Fibroblast of skin of back (primary cell): Measurements from ENCODE around the gene ARSG.
A peak's percentile ranks its signal among the peaks of the same experiment; 100 is the strongest.
"Not testable (repeated sequence)": the region's sequence is repeated elsewhere in the genome, so short reads cannot be mapped to it uniquely, and the experiment has no call there.

Source experiments
- DNase-seq: peaks from one replicate; pipeline ENCODE4 v3.0.0-alpha.2; 2013

Gene ARSG

DNA sequence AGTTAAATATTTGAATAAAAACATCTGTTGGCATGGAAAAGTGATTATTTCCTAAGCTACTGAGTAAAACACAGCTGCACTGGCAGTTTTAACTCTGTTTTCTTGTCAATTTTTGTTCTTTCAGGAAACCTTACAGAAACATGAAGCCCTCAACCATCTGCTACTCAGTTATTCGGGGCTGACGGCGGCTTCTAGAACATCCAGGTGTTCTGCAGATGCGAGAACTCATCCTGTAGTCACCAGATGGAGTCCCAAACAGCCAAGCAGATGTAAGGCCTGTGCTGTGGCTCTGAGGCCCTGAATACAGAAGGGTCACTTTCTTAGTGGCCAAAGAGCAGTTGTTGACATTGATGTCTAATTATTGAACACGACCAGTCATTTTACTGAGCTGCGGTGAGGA lies 15.5 kb downstream of the ARSG start:
- DNase-seq, result no peak

DNA sequence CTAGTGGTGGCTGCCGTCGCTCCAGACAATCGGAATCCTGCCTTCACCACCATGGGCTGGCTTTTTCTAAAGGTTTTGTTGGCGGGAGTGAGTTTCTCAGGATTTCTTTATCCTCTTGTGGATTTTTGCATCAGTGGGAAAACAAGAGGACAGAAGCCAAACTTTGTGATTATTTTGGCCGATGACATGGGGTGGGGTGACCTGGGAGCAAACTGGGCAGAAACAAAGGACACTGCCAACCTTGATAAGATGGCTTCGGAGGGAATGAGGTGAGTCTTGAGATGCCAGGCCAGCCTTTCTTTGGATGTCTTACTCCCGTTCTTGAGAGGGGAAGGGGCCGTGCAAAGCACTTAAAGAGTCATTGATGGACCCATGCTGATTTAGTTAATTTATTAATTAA lies 16.1 kb downstream of the ARSG start:
- no peak for DNase-seq

DNA sequence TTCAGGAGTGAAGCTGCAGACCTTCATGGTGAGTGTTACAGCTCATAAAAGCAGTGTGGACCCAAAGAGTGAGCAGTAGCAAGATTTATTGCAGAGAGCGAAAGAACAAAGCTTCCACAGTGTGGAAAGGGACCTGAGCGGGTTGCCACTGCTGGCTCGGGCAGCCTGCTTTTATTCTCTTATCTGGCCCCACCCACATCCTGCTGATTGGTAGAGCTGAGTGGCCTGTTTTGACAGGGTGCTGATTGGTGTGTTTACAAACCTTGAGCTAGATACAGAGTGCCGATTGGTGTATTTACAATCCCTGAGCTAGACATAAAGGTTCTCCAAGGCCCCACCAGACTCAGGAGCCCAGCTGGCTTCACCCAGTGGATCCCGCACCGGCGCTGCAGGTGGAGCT lies 17.2 kb downstream of the ARSG start:
- DNase-seq, result not testable (repeated sequence)

GRCh38 chr17:68309066-68309670 lies 17.9 kb downstream of the ARSG start:
- not testable (repeated sequence) for DNase-seq

DNA sequence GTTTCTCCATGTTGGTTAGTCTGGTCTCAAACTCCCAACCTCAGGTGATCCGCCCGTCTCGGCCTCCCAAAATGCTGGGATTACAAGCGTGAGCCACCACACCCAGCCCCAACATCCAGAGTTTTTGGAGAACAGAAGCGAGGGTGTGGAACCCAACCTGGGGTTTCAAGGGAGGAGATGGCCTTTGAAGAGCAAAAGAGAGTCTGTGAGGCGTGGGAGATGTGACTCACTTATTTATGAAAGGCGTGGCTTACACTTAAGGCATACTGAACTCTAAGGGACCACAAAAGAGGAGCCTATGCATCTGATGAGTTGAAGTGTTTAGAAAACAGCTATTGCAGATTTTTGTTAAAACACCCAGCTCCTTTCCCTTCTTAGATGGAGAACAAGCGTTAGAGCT lies 18.9 kb downstream of the ARSG start:
- DNase-seq, result no peak

DNA sequence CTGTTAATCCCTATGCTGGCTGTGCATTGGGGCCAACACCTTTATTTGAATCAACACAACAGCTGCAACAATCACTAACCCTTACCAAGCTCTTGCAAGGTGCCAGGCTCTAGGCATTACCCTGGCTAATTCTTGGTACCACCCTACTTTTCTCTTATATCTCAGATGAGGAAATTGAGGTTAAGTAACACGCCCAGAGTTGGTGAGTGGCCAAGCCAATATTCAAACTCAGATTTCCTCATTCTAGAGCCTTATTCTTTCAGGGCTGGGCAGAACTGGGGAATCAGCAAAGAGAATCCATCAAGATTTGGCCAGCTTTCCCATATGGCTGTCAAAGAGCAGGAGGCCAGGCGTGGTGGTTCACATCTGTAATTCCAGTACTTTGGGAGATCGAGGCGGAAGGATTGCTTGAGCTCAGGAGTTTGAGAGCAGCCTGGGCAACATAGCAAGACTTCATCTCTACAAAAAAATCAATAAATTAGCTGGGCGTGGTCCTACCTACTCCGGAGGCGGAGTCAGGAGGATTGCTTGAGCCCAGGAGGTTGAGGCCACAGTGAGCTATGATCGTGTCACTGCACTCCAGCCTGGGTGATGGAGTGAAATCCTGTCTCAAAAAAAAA lies 23.7 kb downstream of the ARSG start:
- DNase-seq, result no peak

- DNase-seq, result no peak
Observed at GRCh38 chr17:68315930-68316329, 24.6 kb downstream of the ARSG start.

DNA sequence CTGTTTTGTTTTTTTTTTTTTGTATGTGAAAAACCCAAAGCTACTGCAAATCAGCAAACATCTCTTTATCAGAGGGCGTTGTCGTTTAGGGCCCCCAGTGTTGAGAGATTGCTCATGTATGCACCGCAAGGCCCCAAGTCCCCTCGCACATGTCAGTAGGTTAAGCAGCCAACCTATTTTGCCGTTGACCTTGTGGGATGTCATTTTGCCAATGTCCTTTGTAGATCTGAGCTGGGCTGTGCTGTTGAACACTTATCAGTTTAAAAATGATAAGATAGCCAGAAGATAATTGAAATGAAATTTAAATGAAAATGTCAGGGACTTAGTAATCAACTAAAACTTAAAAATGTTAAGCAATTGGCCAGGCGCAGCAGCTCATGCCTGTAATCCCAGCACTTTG lies 26.2 kb downstream of the ARSG start:
- DNase-seq, result no peak

GRCh38 chr17:68318103-68318991 lies 27.1 kb downstream of the ARSG start:
- peak; percentile 54 for DNase-seq

DNA sequence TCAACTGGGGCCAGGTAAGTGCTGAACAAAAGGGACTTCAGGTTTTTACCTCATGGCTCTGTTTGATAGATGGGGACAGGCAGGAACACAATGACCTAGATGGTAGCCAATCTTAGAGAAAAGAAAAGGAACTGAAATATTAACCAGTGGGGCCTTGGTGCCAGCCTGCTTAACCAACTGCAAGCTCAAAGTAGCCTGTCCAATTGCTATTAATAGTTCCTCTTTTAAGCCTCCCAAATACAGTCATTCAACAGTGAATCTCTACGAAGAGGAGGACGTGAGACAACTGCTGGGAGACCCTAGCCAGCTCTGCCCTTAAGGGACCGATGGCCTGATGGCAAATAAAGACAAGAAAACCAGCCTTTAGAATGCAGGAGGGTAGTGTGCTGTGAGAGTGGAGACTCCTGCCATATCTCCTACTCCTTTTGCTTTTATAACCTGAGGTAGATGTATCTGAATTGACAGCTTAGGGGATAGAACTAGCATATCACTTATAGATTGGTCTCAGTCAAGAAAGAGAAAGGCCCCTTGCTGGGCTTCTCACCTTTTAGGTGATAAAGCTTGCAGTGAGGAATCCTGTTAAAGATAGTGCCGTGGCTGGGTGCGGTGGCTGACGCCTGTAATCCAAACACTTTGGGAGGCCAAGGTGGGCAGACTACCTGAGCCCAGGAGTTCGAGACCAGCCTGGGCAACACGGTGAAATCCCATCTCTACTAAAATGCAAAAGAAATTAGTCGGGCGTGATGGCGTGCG lies 28.3 kb downstream of the ARSG start:
- no peak for DNase-seq

DNA sequence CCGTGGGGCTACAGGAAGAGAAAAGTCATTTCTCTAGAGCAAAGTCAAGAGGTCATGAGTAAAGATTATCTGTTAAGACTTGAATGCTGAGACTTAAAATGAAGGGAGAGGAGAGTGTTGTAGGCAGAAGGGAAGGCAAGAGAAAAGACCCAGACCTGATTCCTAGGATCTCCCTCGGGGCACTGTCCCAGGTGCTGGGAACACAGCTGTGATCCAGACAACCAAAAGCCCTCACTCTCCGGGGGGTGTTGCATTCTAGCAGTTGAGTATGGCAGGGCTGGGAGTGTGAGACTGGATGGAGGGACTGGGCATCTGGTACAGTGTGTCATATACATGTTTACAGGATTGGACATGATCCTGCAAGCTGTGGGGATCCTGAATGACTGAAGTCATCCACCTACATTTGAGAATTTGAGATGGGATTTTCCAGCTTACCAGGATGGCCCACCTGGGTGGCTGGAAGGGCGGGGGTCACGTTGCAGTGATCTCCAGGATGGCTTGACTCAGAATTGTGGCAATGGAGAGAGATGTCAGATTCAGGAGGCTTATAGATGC lies 29.1 kb downstream of the ARSG start:
- no peak for DNase-seq

- no peak for DNase-seq
Observed at GRCh38 chr17:68320943-68321555, 29.8 kb downstream of the ARSG start.

DNA sequence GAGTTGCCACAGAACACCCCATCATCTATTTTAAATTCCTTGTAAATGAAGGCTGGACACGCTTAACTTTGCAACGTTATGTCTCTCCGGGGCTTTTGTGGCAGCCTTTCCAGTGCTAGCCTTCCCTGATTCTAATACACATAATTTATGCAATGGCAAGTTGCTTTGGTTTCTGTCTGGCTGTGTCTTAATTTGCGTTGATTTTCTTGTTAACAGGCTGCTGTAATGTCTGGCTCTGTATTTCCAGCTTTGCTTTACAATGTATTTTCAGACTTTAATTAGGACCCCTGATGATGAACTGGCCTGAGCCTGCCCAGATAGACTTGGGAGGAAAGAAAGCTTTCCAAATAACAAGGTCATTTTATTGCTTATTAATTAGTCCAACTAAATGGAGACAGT lies 30.3 kb downstream of the ARSG start:
- DNase-seq, result no peak

DNA sequence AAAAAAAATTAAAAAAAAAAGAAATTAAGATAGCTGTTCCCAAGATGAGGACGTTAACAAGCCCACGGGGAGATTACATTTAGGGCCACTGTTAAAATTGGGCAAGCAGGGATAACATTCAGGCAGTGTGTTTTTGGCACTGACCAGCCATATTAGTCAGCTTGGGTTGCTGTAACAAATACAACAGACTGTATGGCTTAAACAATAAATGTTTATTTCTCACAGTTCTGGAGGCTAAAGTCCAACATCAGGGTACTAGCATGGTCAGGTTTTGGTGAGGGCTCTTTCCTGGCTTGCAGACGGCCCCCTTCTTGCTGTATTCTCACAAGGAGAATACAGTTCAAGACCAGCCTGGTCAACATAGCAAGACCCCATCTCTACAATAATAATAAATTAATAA lies 31.3 kb downstream of the ARSG start:
- no peak for DNase-seq

DNA sequence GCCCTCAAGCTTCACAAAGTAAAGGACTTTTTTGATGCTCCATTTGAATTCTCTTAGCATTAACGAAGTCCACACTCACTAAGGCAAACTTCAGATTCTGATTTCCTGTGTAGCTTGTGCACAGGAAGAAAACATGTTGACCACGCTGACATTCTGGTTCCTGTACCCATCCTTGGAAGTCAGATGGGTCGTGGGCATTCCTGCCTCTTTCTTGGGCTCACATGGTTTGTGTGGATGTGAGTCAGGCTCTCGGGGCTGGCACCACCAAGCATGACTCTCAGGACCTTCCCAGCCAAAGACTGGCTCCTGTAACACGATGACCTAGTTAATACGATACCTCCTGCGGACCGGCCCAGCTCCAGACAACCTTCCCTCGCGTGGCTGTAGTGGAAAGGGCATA lies 32.8 kb downstream of the ARSG start:
- DNase-seq, result no peak

DNA sequence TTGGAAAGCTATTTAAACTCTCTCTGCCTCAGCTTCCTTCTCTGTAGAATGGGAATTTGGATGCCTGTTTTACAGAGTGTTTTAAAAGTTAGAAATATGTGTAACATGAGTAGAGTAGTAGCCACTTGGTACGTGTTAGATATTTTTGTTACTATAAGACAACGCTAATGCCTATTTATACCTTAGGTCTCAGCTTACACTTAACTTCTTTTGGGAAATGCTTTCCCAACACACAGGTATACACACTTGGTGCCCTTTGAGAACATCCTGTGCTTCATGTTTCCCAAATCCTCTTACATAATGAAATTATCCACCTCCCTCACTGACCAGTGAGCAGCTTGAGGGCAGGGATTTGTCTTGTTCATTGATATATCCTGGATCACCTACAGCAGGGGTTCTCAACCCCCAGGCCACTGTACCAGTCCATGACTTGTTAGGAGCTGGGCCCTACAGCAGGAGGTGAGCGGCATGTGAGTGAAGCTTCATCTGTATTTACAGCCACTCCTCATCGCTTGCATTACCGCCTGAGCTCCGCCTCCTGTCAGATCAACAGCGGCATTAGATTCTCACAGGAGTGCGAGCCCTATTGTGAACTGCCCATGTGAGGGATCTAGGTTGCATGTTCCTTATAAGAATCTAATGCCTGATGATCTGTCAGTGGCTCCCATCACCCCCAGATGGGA lies 33.5 kb downstream of the ARSG start:
- no peak for DNase-seq

DNA sequence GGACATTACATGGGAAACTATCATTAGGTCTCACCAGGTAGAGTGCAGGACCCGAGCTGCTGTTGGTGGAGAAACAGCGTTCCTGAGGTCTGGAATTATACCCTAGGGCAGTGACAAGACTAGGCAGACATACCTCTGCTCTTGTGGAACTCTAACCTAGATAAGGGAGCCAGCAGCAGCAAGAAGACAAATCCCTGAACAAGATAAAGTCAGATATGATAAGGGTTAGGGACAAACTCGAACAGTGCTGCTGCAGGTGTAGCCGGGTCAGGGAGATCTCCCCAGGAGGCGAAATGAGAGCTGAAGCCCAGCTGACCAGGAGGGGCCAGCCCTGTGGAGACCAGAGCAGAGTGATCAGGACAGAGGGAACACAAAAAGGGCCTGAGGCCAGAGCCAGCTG lies 34.7 kb downstream of the ARSG start:
- DNase-seq, result no peak

- no peak for DNase-seq
Observed at GRCh38 chr17:68326681-68327080, 35.4 kb downstream of the ARSG start.

DNA sequence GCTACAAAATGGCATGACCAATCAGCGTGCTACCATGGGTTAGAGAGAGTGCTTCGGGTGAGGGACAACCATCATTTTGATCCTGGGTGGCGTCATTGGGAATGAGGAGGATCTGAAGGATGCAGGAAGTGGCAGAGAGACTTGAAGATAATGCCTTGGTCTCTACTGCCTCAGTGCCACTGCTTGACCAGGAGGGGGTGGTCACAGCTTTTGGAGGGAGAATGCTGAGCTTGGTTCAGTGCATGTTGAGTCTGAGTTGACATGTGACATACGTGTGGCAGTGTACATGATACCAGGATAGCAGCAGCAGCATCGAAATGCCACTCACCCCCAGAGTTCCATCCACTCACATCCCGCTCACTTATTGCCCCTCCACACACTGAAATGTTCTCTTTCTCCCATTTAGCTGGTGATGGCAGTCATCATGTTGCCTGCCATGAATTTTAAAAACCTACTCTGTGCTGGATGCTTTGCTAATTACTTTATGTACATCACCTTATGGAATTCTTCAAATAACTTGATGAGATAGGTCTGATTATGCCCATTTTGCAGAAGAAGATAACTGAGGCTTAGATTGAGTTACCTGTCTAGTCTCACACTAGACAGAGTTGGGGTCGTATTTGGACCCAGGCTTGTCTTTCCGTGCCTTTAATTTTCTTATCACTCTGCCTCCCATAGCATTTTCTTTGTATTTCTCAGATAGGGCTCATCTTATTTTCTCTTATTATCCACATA lies 36.7 kb downstream of the ARSG start:
- DNase-seq, result no peak

DNA sequence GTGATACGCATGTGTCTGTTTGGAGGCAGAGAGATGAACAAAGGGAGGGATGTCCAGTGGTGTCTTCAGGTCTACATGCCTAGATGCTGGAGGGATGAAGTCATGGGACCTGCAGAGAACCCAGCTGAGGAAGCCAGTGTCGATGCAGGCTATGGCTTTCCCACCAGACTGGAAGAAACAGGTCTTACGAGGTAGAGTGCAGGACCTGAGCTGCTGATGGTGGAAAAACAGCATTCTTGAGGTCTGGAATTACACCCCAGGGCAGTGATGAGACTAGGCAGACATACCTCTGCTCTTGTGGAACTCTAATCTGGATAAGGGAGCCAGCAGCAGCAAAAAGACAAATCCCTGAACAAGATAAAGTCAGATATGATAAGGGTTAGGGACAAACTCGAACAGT lies 37.4 kb downstream of the ARSG start:
- DNase-seq, result no peak

DNA sequence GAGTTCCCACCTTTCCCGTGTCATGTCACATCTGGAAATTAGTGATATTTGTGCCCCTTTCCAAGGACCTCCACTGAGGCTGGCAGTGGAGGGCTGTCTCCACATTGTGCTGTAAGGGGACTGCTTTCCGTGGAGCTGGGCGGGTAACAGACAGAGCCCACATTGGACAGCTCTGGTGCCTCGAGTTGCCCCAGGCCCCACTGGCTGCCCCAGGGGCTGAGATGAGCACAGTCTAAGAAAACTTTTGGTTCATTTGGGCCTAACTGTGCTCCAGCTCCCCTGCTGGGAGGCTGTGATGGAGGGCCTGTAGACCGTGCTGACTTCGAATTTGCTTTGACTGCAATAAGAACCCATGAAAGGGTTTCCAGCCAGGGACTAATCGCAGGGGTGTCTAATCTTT lies 38.0 kb downstream of the ARSG start:
- DNase-seq, result no peak
